Measurements from ENCODE around the gene NCAPD3.
"Not testable (repeated sequence)": the region's sequence is repeated elsewhere in the genome, so short reads cannot be mapped to it uniquely, and the experiment has no call there.

The NCAPD3 gene

GRCh38 chr11:134207538-134208239, 16.1 kb downstream of the NCAPD3 start:
- no peaks in the 10 kb centered on the region for H3K4me1 Mint-ChIP-seq
- H3K9me3 Mint-ChIP-seq, result no peaks in the 10 kb centered on the region
- H3K27me3 Mint-ChIP-seq, result no peaks in the 10 kb centered on the region
- H3K4me3 Mint-ChIP-seq, result no peak overlapping the region
- DNase-seq (peak; percentile 61 to 67), ATAC-seq (no peak)
- H3K27ac Mint-ChIP-seq, result no peak overlapping the region

GRCh38 chr11:134206185-134206584, 17.6 kb downstream of the NCAPD3 start:
- Mint-ChIP-seq H3K27me3 (no peaks in the 10 kb centered on the region), H3K9me3 (no peaks in the 10 kb centered on the region), H3K4me3 (no peak overlapping the region), H3K27ac (no peak overlapping the region), H3K4me1 (no peaks in the 10 kb centered on the region)
- DNase-seq (no peak), ATAC-seq (no peak)

- H3K4me1 Mint-ChIP-seq, result no peaks in the 10 kb centered on the region
- no peaks in the 10 kb centered on the region for H3K27me3 Mint-ChIP-seq
- no peak for DNase-seq
- H3K4me3 Mint-ChIP-seq, result no peak overlapping the region
- no peaks in the 10 kb centered on the region for H3K9me3 Mint-ChIP-seq
- ATAC-seq, result no peak
- no peak overlapping the region for H3K27ac Mint-ChIP-seq
Measured at GRCh38 chr11:134205729-134206128, 18.0 kb downstream of the NCAPD3 start.

- ATAC-seq (no peak), DNase-seq (no peak)
- Mint-ChIP-seq H3K4me3 (no peak overlapping the region), H3K9me3 (no peaks in the 10 kb centered on the region), H3K4me1 (no peaks in the 10 kb centered on the region), H3K27me3 (no peaks in the 10 kb centered on the region), H3K27ac (no peak overlapping the region)
Measured at GRCh38 chr11:134202661-134203060, 21.1 kb downstream of the NCAPD3 start.

- H3K4me1 Mint-ChIP-seq, result no peaks in the 10 kb centered on the region
- DNase-seq (no peak), ATAC-seq (no peak)
- H3K9me3 Mint-ChIP-seq, result no peaks in the 10 kb centered on the region
- no peaks in the 10 kb centered on the region for H3K27me3 Mint-ChIP-seq
- H3K4me3 Mint-ChIP-seq, result no peak overlapping the region
- no peak overlapping the region for H3K27ac Mint-ChIP-seq
Measured at GRCh38 chr11:134200688-134201087, 23.1 kb downstream of the NCAPD3 start.

- H3K4me3 Mint-ChIP-seq, result no peak overlapping the region
- H3K9me3 Mint-ChIP-seq, result no peaks in the 10 kb centered on the region
- no peaks in the 10 kb centered on the region for H3K4me1 Mint-ChIP-seq
- no peak for DNase-seq
- no peak overlapping the region for H3K27ac Mint-ChIP-seq
- no peak for ATAC-seq
- no peaks in the 10 kb centered on the region for H3K27me3 Mint-ChIP-seq
Measured at GRCh38 chr11:134199531-134199930, 24.2 kb downstream of the NCAPD3 start.

GRCh38 chr11:134196756-134197155, 27.0 kb downstream of the NCAPD3 start:
- Mint-ChIP-seq H3K4me3 (no peak overlapping the region), H3K4me1 (no peaks in the 10 kb centered on the region), H3K27ac (peak overlapping the region in 1 of 2 donors; percentile 86), H3K9me3 (no peaks in the 10 kb centered on the region), H3K27me3 (no peaks in the 10 kb centered on the region)
- no peak for ATAC-seq
- no peak for DNase-seq

GRCh38 chr11:134188092-134188491, 35.7 kb downstream of the NCAPD3 start:
- DNase-seq, H3K9me3 Mint-ChIP-seq, H3K27me3 Mint-ChIP-seq, H3K4me3 Mint-ChIP-seq, H3K4me1 Mint-ChIP-seq, ATAC-seq, H3K27ac Mint-ChIP-seq: not testable (repeated sequence)

- Mint-ChIP-seq H3K9me3 (no peaks in the 10 kb centered on the region), H3K4me3 (no peak overlapping the region), H3K4me1 (no peaks in the 10 kb centered on the region), H3K27me3 (no peaks in the 10 kb centered on the region), H3K27ac (no peak overlapping the region)
- no peak for ATAC-seq
- no peak for DNase-seq
Measured at GRCh38 chr11:134181707-134182106, 42.1 kb downstream of the NCAPD3 start.

GRCh38 chr11:134178032-134178674, 45.6 kb downstream of the NCAPD3 start:
- no peak for DNase-seq

GRCh38 chr11:134176284-134176683, 47.5 kb downstream of the NCAPD3 start:
- no peaks in the 10 kb centered on the region for H3K9me3 Mint-ChIP-seq
- H3K4me1 Mint-ChIP-seq, result no peaks in the 10 kb centered on the region
- no peak for DNase-seq
- no peaks in the 10 kb centered on the region for H3K27me3 Mint-ChIP-seq
- H3K4me3 Mint-ChIP-seq, result no peak overlapping the region
- no peak overlapping the region for H3K27ac Mint-ChIP-seq
- ATAC-seq, result no peak

More at GRCh38 chr11:134178032-134178674, 45.6 kb downstream of the NCAPD3 start:
- H3K9me3 Mint-ChIP-seq, result no peaks in the 10 kb centered on the region
- no peaks in the 10 kb centered on the region for H3K4me1 Mint-ChIP-seq
- ATAC-seq, result no peak
- no peaks in the 10 kb centered on the region for H3K27me3 Mint-ChIP-seq
- no peak overlapping the region for H3K4me3 Mint-ChIP-seq
- H3K27ac Mint-ChIP-seq, result no peak overlapping the region

- Mint-ChIP-seq H3K4me3 (no peak overlapping the region), H3K4me1 (no peaks in the 10 kb centered on the region), H3K27me3 (no peaks in the 10 kb centered on the region), H3K27ac (no peak overlapping the region), H3K9me3 (no peaks in the 10 kb centered on the region)
- ATAC-seq (no peak), DNase-seq (no peak)
Measured at GRCh38 chr11:134173296-134173695, 50.5 kb downstream of the NCAPD3 start.

GRCh38 chr11:134171951-134172350, 51.8 kb downstream of the NCAPD3 start:
- ATAC-seq (no peak), DNase-seq (no peak)
- Mint-ChIP-seq H3K4me1 (no peaks in the 10 kb centered on the region), H3K27ac (no peak overlapping the region), H3K9me3 (no peaks in the 10 kb centered on the region), H3K27me3 (no peaks in the 10 kb centered on the region), H3K4me3 (no peak overlapping the region)

- Mint-ChIP-seq H3K9me3 (no peaks in the 10 kb centered on the region), H3K4me3 (no peak overlapping the region), H3K4me1 (no peaks in the 10 kb centered on the region), H3K27me3 (no peaks in the 10 kb centered on the region), H3K27ac (no peak overlapping the region)
- ATAC-seq, result no peak
- no peak for DNase-seq
Measured at GRCh38 chr11:134170919-134171281, 52.9 kb downstream of the NCAPD3 start.

- Mint-ChIP-seq H3K9me3 (no peaks in the 10 kb centered on the region), H3K4me3 (no peak overlapping the region), H3K27ac (no peak overlapping the region), H3K4me1 (no peaks in the 10 kb centered on the region), H3K27me3 (no peaks in the 10 kb centered on the region)
- ATAC-seq (no peak), DNase-seq (no peak)
Measured at GRCh38 chr11:134170177-134170918, 53.4 kb downstream of the NCAPD3 start.

All from stimulated activated naive CD8-positive, alpha-beta T cell treated with anti-CD3 and anti-CD28 coated beads, Interleukin-15, amount 100 ng/mL, for 72 hours (primary cell).